ENCODE measurements around the gene SFRP2. TPM values are rescaled to one million over a fixed set of nuclear protein-coding genes. Genes with fewer than 3 reads are reported as not detected.

The SFRP2 gene
- total RNA-seq, 4 donors from 2014 or later = 9.4 to 34.7 (median 22.8) TPM

DNA sequence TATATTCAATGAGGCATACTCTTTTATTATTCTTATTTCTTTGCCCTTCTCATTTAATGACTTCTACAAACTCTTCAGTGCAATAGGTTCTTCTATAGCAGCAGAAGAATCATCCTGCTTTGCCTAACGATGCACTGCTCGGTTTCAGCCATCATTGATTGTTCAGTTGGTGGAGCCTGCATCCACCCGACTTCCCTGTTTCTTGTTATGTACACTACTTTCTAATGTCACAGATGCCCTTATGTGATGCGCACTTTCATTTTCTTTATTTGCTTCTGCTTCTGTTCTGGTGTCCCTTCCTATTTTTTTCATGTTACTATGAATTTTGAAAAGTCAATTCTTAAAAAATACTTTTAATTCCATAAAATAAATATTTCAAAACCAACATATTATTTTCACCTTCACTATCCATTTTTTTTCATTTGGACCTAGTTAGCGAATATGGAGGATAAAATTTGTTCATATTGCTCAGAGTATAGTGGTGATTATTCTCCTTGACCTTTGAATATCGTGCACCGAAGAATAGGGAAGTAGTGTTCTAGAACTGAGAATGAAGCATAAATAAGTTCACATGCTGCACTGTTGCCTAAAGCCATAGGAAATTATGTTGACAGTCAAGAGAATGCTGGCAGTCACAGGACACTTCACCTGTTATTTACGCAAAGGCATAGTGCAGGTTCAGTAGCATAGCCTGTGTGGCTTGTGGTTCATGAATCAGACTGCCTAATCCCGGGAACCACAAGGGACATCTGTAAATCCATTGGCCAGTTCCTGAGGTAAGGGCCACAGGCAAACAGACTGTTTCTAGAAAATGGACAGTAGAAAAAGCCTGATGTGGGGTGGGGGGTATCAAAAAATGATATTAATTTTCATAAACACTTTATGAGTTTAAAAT, 21.3 kb upstream of the SFRP2 start:
- ATAC-seq (ENCODE audit: low FRiP score) = no peak
- no peak for DNase-seq (ENCODE audit: low spot score)
- TF ChIP-seq CTCF (IDR thresholded peaks at IDR 0.05) = no peak

DNA sequence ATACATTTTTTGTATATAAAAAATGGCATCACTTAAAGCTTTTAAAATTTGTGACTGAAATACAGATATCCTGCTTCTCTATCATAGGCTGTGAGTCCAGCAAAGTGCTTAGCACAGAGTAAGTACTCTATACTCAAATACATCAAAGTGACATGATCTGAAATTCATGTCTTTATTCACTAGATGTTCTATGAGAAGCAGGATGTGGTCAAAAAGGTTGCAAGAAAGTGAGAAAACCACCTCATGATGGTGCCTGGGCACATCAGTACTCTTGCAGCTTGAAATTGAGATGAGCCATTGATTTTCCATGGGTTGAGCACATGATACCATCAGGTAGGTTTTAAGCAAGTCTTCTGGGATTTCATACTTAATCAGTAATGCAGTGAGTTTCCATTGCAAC, 20.4 kb upstream of the SFRP2 start:
- DNase-seq (ENCODE audit: low spot score) = no peak
- ATAC-seq (ENCODE audit: low FRiP score) = no peak
- TF ChIP-seq CTCF (IDR thresholded peaks at IDR 0.05) = no peak

DNA sequence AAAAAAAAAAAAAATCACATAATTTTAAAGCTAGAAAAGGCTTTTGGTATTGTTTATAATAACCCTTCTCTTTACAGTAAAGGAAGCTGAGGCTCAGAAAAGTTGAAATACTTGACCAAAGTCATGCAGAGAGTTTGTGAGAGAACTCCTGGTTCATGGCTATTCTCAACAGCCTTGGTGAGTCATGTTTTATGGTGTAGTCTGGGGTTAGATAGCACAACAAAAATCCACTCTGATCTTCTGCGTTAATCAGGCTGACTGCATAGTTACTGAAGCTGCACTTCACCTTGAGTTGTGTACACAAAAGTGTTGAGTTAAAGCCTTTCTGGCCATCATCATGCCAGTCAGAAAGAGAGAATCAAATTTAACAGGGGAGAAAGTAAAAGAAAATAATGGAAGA, 19.3 kb upstream of the SFRP2 start:
- ATAC-seq (ENCODE audit: low FRiP score) = no peak
- no peak for DNase-seq (ENCODE audit: low spot score)
- no peak for TF ChIP-seq CTCF (IDR thresholded peaks at IDR 0.05)

DNA sequence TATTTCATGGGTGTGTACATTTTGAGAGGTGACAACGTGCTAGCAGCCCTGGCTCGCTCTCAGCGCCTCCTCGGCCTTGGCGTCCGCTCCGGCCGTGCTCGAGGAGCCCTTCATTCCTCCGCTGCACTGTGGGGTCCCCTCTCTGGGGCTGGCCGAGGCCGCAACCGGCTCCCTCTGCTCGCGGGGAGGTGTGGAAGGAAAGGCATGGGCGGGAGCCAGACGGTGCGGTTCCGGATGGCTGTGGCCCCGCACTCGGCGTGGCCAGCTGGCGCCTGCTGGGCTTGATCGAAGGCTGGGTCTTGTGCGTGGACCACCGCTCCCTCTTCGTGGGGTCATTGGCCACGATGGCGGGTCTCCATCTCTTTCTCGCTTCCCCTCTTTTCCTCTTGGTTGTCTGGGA, 17.2 kb upstream of the SFRP2 start:
- ATAC-seq (ENCODE audit: low FRiP score) (no peak), DNase-seq (ENCODE audit: low spot score) (no peak)
- no peak for TF ChIP-seq CTCF (IDR thresholded peaks at IDR 0.05)

DNA sequence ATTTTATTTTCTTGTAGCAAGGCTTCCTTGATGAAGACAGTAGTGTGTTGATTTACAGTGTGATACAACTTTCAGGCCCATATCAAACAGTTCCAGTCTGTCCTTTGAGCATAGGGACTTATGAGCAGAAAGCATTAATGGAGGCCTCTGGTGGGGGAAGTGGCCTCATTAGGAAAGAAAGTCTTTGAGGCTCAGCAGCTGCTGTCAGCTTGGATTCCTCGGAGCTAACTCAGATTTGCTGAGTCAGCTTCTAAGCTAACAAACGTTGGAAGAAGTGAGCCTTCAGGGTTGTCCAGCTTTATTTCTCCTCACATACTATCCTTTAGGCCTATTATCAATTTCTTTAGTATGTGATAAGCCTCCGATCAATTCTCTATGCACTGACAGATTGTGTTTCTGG, 15.8 kb upstream of the SFRP2 start:
- ATAC-seq (ENCODE audit: low FRiP score) = no peak

GRCh38 chr4:153799694-153800074, 10.8 kb upstream of the SFRP2 start:
- ATAC-seq (ENCODE audit: low FRiP score) = no peak
- DNase-seq (ENCODE audit: low spot score) = no peak
- TF ChIP-seq CTCF (IDR thresholded peaks at IDR 0.05) = no peak

More for the DNA sequence above, 15.8 kb upstream of the SFRP2 start:
- no peak for DNase-seq (ENCODE audit: low spot score)
- TF ChIP-seq CTCF (IDR thresholded peaks at IDR 0.05) = no peak
